PFSK-1 (cell line): ENCODE results near the gene NUP37.

ENCODE experiments used
- FOXP2 ChIP-seq: optimal IDR thresholded peaks from 2 replicates; pipeline ENCODE3; 2011; ENCODE audit warnings: borderline replicate concordance, control low read depth, inconsistent platforms; ENCODE audit not compliant: insufficient read depth; ENCODE audit errors: extremely low read length, extremely low read depth
- POLR2AphosphoS5 ChIP-seq: IDR thresholded peaks from 2 replicates; pipeline ENCODE4 v1.6.1; 2012; ENCODE audit warnings: low read depth, mild to moderate bottlenecking, control low read depth, low read length, moderate library complexity
- REST ChIP-seq, 2 experiments: IDR thresholded peaks; 2 replicates each; pipeline versions ENCODE4 v1.6.1 to v1.8.0; 2011 to 2012; ENCODE audit warnings: low read depth in 2 of 2, low read length in 2 of 2, control low read depth in 1 of 2, inconsistent platforms in 1 of 2, mild to moderate bottlenecking in 1 of 2, moderate library complexity in 1 of 2; ENCODE audit not compliant: insufficient read depth in 1 of 2
- SIN3A ChIP-seq: IDR thresholded peaks from 2 replicates; pipeline ENCODE4 v1.6.1; 2012; ENCODE audit warnings: mild to moderate bottlenecking, low read length, moderate library complexity, borderline replicate concordance; ENCODE audit not compliant: insufficient read depth
- TAF1 ChIP-seq: IDR thresholded peaks from 2 replicates; pipeline ENCODE4 v1.6.1; 2012; ENCODE audit warnings: low read length, control low read depth, borderline replicate concordance; ENCODE audit not compliant: insufficient read depth

NUP37 gene

GRCh38 chr12:102061560-102062418 is 58.1 kb downstream of the NUP37 start, which contains the start of gene WASHC3:
Gene WASHC3 (minus strand): TSS chr12:102061991. CDS start chr12:102061962, 29 bp downstream.
- TF ChIP-seq POLR2AphosphoS5 (peak; percentile 74; the same call in 1 of the 2 replicates), TAF1 (no peak), SIN3A (no peak), FOXP2 (no peak)

GRCh38 chr12:102061096-102061559 is 58.8 kb downstream of the NUP37 start:
- TF ChIP-seq TAF1 (no peak), SIN3A (no peak), FOXP2 (no peak), POLR2AphosphoS5 (no peak), REST (IDR thresholded peaks at IDR 0.05; ENCODE audit: insufficient read depth in 1 of 2, low read depth in 2 of 2, low read length in 2 of 2) (no peak)

GRCh38 chr12:102059343-102059742 is 60.6 kb downstream of the NUP37 start:
- TF ChIP-seq POLR2AphosphoS5 (no peak), TAF1 (no peak), REST (IDR thresholded peaks at IDR 0.05; ENCODE audit: insufficient read depth in 1 of 2, low read depth in 2 of 2, low read length in 2 of 2) (no peak), SIN3A (no peak), FOXP2 (no peak)

- TF ChIP-seq FOXP2 (no peak), POLR2AphosphoS5 (no peak), REST (IDR thresholded peaks at IDR 0.05; ENCODE audit: insufficient read depth in 1 of 2, low read depth in 2 of 2, low read length in 2 of 2) (no peak), SIN3A (no peak), TAF1 (no peak)
These were observed 65.6 kb downstream of the NUP37 start for GRCh38 chr12:102054345-102054744.

GRCh38 chr12:102053062-102053349 is 66.9 kb downstream of the NUP37 start:
- TF ChIP-seq REST (IDR thresholded peaks at IDR 0.05; ENCODE audit: insufficient read depth in 1 of 2, low read depth in 2 of 2, low read length in 2 of 2): no peak
- no peak for TF ChIP-seq POLR2AphosphoS5
